DOHH2 (cell line): ENCODE measurements around the gene ANKRD13A.
A peak's percentile ranks its signal among the peaks of the same experiment; 100 is the strongest.

Source experiments
- H3F3A ChIP-seq: fragments of 200-600 bp; sonication (generic), shearing (Covaris generic); 2 replicates; pipeline ENCODE4 v1.6.0; 2016; ENCODE audit warnings: antibody characterized with exemption, mild to moderate bottlenecking; ENCODE audit not compliant: control insufficient read depth, insufficient read depth
- H3K27ac ChIP-seq: fragments of 200-600 bp; sonication (generic); 2 replicates; pipeline ENCODE4 v1.5.1; 2014; ENCODE audit warnings: low read depth, mild to moderate bottlenecking, low read length, moderate library complexity
- H3K27me3 ChIP-seq: fragments of 200-600 bp; sonication (generic); 2 replicates; pipeline ENCODE4 v1.6.1; 2014; ENCODE audit warnings: mild to moderate bottlenecking, low read length, mixed read lengths; ENCODE audit not compliant: control insufficient read depth
- H3K36me3 ChIP-seq: fragments of 200-600 bp; sonication (generic); 2 replicates; pipeline ENCODE4 v1.6.1; 2014; ENCODE audit warnings: mild to moderate bottlenecking, low read length, moderate library complexity, mixed read lengths; ENCODE audit not compliant: control insufficient read depth
- H3K4me1 ChIP-seq: fragments of 200-600 bp; sonication (generic); 2 replicates; pipeline ENCODE4 v1.6.1; 2014; ENCODE audit warnings: mild to moderate bottlenecking, low read length, mixed read lengths; ENCODE audit not compliant: control insufficient read depth
- H3K4me2 ChIP-seq: fragments of 200-600 bp; sonication (generic); 2 replicates; pipeline ENCODE4 v1.6.0; 2014; ENCODE audit warnings: mild to moderate bottlenecking, low read length, moderate library complexity
- H3K4me3 ChIP-seq: fragments of 200-600 bp; sonication (generic); 2 replicates; pipeline ENCODE4 v1.5.1; 2014; ENCODE audit warnings: mild to moderate bottlenecking, low read length, mixed read lengths
- H3K79me2 ChIP-seq: fragments of 200-600 bp; sonication (generic); 2 replicates; pipeline ENCODE4 v1.6.1; 2014; ENCODE audit warnings: mild to moderate bottlenecking, low read length, mixed read lengths; ENCODE audit not compliant: control insufficient read depth
- H3K9me2 ChIP-seq: fragments of 200-600 bp; sonication (generic); replicated peaks from 2 replicates; pipeline ENCODE4 v1.6.1; 2014; ENCODE audit warnings: mild to moderate bottlenecking, low read length, mixed read lengths; ENCODE audit not compliant: control insufficient read depth
- H3K9me3 ChIP-seq: fragments of 200-600 bp; sonication (generic); 2 replicates; pipeline ENCODE4 v1.6.1; 2014; ENCODE audit warnings: antibody characterized with exemption, low read length, mixed read lengths; ENCODE audit not compliant: control insufficient read depth, insufficient read depth
- H4K20me1 ChIP-seq: fragments of 200-600 bp; sonication (generic); 2 replicates; pipeline ENCODE4 v1.6.0; 2014; ENCODE audit warnings: low read depth, mild to moderate bottlenecking, antibody characterized with exemption, low read length, moderate library complexity; ENCODE audit not compliant: control insufficient read depth, insufficient read depth
- CTCF ChIP-seq: fragments of 200-600 bp; sonication (generic); IDR thresholded peaks from one replicate; pipeline ENCODE4 v1.5.1; 2014; ENCODE audit warnings: antibody characterized with exemption, mild to moderate bottlenecking, low read depth, low read length; ENCODE audit not compliant: poor library complexity, severe bottlenecking
- EZH2phosphoT487 ChIP-seq: fragments of 200-600 bp; sonication (generic); IDR thresholded peaks from 2 replicates; pipeline ENCODE4 v1.6.1; 2017; ENCODE audit warnings: borderline replicate concordance, mild to moderate bottlenecking, antibody characterized with exemption, low read length, moderate library complexity, mixed read lengths

ANKRD13A gene

GRCh38 chr12:110020956-110021355 is 21.7 kb downstream of the ANKRD13A start:
- no peak overlapping the region for H3K27ac ChIP-seq
- H3K27me3 ChIP-seq, result no peaks in the 10 kb centered on the region
- peaks cover 94% of the 10 kb centered on the region for H3K36me3 ChIP-seq
- H4K20me1 ChIP-seq, result no peaks in the 10 kb centered on the region
- peaks cover 66% of the 10 kb centered on the region for H3K79me2 ChIP-seq
- TF ChIP-seq CTCF (no peak), EZH2phosphoT487 (no peak)
- H3K9me3 ChIP-seq, result no peaks in the 10 kb centered on the region
- no peak overlapping the region for H3K4me2 ChIP-seq
- H3K4me3 ChIP-seq, result no peak overlapping the region
- no peaks in the 10 kb centered on the region for H3K9me2 ChIP-seq
- H3F3A ChIP-seq, result 0 out of 2 replicates have a peak, but pooled peaks cover 2% of the 10 kb centered on the region
- peaks cover 22% of the 10 kb centered on the region for H3K4me1 ChIP-seq

GRCh38 chr12:110023059-110023980 is 24.1 kb downstream of the ANKRD13A start:
- H3K4me1 ChIP-seq, result peaks cover 22% of the 10 kb centered on the region
- no peaks in the 10 kb centered on the region; the same call in 1 of the 2 replicates for H3F3A ChIP-seq
- H3K27me3 ChIP-seq, result no peaks in the 10 kb centered on the region
- H3K4me3 ChIP-seq, result no peak overlapping the region
- 0 out of 2 replicates have a peak overlapping the region, but pooled peaks have one; percentile 13 for H3K27ac ChIP-seq
- no peaks in the 10 kb centered on the region for H4K20me1 ChIP-seq
- TF ChIP-seq EZH2phosphoT487 (no peak), CTCF (no peak)
- H3K4me2 ChIP-seq, result peak overlapping the region; percentile 30
- H3K79me2 ChIP-seq, result peaks cover 47% of the 10 kb centered on the region
- H3K9me3 ChIP-seq, result no peaks in the 10 kb centered on the region
- H3K36me3 ChIP-seq, result peaks cover 93% of the 10 kb centered on the region
- H3K9me2 ChIP-seq, result no peaks in the 10 kb centered on the region

GRCh38 chr12:110024051-110024450 is 24.8 kb downstream of the ANKRD13A start:
- Histone ChIP-seq H3K27me3 (no peaks in the 10 kb centered on the region), H3K4me1 (peaks cover 22% of the 10 kb centered on the region), H3K27ac (0 out of 2 replicates have a peak overlapping the region, but pooled peaks have one; percentile 13), H3K79me2 (peaks cover 41% of the 10 kb centered on the region), H3K4me3 (no peak overlapping the region), H3F3A (no peaks in the 10 kb centered on the region; the same call in 1 of the 2 replicates), H3K4me2 (peak overlapping the region; percentile 30), H4K20me1 (no peaks in the 10 kb centered on the region), H3K9me2 (no peaks in the 10 kb centered on the region), H3K36me3 (peaks cover 91% of the 10 kb centered on the region), H3K9me3 (no peaks in the 10 kb centered on the region)
- TF ChIP-seq EZH2phosphoT487, result no peak
- no peak for TF ChIP-seq CTCF
